C4-2B (cell line): ENCODE measurements around the gene SUMO2.

ENCODE experiments used
- CTCF ChIP-seq: fragments of 450-650 bp; conservative IDR thresholded peaks from 2 replicates; pipeline ENCODE4 v1.5.1; 2017; ENCODE audit warnings: mild to moderate bottlenecking
- ZFX ChIP-seq: fragments of 450-650 bp; IDR thresholded peaks from 2 replicates; pipeline ENCODE4 v1.6.1; 2017

DNA sequence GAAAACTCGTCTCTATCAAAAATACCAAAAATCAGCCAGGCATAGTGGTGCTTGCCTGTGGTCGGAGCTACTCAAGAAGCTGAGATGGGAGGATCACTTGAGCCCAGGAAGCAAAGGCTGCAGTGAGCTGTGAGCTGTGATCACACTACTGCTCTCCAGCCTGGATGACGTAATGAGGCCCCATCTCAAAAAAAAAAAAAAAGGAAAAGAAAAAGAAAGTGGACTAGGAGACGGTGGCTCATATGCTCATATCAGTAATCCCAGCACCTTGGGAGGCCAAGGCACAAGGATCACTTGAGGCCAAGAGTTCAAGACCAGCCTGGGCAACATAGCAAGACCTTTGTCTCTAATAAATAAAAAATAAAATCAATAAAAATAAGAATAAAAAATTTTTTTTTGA, 8.8 kb upstream of the SUMO2 start:
- TF ChIP-seq CTCF (no peak), ZFX (no peak)
